Mucosa of rectum (tissue), 2 donors: ENCODE data around the gene CORO7.
"Not testable (repeated sequence)": the region's sequence is repeated elsewhere in the genome, so short reads cannot be mapped to it uniquely, and the experiment has no call there.

Experiments used
- H3K27ac ChIP-seq, 2 donors: one replicate each; pipeline ENCODE4 v1.7.0; 2013; ENCODE audit warnings: inconsistent platforms in 2 of 2, low read depth in 2 of 2, low read length in 2 of 2
- H3K27me3 ChIP-seq, 2 donors: one replicate each; pipeline ENCODE4 v1.7.0; 2013; ENCODE audit warnings: low read length in 2 of 2; ENCODE audit not compliant: control insufficient read depth in 2 of 2, insufficient read depth in 2 of 2
- H3K36me3 ChIP-seq, 2 donors: one replicate each; pipeline ENCODE4 v1.7.0; 2013; ENCODE audit warnings: low read length in 2 of 2; ENCODE audit not compliant: control insufficient read depth in 2 of 2, insufficient read depth in 2 of 2
- H3K4me1 ChIP-seq, 2 donors: one replicate each; pipeline ENCODE4 v1.7.0; 2013; ENCODE audit warnings: low read length in 2 of 2, mild to moderate bottlenecking in 1 of 2; ENCODE audit not compliant: control insufficient read depth in 2 of 2, insufficient read depth in 2 of 2
- H3K4me3 ChIP-seq, 2 donors: one replicate each; pipeline ENCODE4 v1.7.0; 2013; ENCODE audit warnings: low read length in 2 of 2
- H3K9ac ChIP-seq, 2 donors: one replicate each; pipeline ENCODE4 v1.7.0; 2013; ENCODE audit warnings: low read length in 2 of 2, low read depth in 1 of 2, mild to moderate bottlenecking in 1 of 2
- H3K9me3 ChIP-seq, 2 donors: one replicate each; pipeline ENCODE4 v1.7.0; 2013; ENCODE audit warnings: low read length in 2 of 2; ENCODE audit not compliant: control insufficient read depth in 2 of 2
- donor health status: healthy.
- donor health status: Normal muscosa, but diverticular disease.

The CORO7 gene

DNA sequence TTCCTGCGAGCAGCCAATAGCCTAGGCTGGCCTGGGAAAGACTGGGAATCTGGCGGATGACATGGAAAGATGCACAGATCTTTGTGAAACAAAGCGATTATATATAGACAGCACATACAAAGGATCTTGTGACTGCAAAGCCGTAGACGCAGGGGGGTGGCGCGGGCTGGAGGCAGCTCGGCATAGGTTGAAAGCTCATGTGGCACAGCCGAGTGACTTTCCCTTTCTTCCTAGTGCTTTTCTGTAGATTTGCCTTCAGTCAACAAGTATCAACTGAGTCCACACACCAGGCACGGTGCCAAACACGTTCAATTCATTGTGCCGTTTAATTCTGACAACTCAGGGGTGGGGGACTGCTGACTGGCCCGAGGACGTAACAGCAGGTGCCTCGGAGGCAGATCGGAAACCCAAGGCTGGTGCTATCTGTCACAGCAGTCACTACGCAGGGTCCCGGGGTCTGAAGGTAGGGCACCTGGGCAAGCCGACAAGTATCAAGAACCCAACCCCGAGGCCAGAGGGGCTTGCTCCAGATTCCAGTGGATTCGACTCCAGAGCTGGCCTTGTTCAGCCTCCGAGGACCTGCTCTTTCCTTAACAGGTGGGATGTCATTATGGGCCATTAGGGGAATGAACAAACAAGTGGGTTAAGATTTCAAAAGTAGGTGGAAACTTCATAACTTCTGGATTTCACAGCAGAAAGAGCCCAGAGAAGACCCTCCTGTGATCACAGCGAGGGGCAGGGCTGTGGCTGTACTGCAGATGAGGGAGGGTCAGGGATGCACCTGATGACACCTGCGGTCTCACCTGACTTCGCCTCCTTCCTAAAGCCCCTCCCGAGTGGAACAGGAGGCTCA lies 71.2 kb downstream of the CORO7 start:
- no peaks in the 10 kb centered on the region for H3K9me3 ChIP-seq
- no peak overlapping the region for H3K4me3 ChIP-seq
- no peak overlapping the region for H3K9ac ChIP-seq
- peaks cover 0 to 5% of the 10 kb centered on the region in 2 donors for H3K36me3 ChIP-seq
- no peak overlapping the region for H3K27ac ChIP-seq
- H3K4me1 ChIP-seq, result peaks cover 0 to 5% of the 10 kb centered on the region in 2 donors
- no peaks in the 10 kb centered on the region for H3K27me3 ChIP-seq

DNA sequence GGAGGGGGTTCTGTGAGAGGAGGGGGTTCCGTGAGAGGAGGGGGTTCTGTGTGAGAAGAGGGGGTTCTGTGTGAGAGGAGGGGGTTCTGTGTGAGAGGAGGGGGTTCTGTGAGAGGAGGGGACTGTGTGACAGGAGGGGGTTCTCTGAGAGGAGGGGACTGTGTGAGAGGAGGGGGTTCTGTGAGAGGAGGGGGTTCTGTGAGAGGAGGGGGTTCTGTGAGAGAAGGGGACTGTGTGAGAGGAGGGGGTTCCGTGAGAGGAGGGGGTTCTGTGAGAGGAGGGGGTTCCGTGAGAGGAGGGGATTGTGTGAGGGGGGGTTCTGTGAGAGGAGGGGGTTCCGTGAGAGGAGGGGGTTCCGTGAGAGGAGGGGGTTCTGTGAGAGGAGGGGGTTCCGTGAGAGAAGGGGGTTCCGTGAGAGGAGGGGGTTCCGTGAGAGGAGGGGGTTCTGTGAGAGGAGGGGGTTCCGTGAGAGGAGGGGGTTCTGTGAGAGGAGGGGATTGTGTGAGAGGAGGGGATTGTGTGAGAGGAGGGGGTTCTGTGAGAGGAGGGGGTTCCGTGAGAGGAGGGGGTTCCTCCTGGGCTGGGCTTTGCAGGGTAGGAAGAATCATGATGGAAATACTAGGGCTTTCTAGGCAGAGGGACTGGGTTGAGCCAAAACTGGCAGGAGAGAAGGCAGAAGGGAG lies 72.0 kb downstream of the CORO7 start:
- H3K36me3 ChIP-seq, H3K9me3 ChIP-seq, H3K4me3 ChIP-seq, H3K27ac ChIP-seq, H3K27me3 ChIP-seq, H3K9ac ChIP-seq, H3K4me1 ChIP-seq: not testable (repeated sequence)

DNA sequence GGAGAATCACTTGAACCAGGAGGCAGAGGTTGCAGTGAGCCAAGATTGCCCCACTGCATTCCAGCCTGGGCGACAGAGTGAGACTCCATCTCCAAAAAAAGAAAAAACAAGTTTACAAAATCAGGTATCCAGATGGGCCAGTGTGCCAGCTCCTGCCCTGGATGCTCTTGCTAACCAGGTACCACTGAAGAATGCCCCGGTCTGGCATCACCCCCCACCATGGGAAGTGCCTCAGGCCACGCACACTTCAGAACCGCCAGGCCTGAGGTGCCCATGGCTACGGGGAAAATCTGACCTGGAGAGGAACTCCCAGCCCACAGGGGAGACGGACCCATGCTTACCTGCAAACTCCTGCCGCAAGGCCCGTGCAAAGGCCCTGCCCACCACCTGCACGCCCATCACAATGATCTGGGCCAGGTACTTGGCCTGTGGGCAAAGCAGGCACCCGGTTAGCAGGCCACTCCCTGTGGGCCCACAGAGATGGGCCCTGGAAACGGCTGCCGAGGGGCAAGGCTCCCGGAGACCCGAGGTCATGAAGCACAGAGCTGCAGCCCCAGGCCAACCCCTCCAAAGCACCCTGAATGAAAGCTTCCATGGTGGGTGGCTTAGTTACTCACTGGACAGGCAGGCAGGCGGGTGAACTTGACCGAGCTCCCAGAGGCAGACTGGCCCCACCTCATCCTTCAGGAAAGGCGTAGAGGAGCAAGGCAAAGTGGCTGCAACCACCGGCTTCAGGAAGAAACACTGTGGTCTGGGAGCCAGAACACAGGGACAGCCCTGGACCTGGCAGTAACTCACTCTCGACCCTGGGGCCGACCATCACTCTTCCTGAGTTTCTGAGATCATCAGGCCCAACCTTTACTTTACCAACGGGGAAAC lies 73.3 kb downstream of the CORO7 start:
- Histone ChIP-seq H3K9me3 (no peaks in the 10 kb centered on the region), H3K9ac (no peak overlapping the region), H3K36me3 (peaks cover 0 to 17% of the 10 kb centered on the region in 2 donors), H3K4me1 (no peaks in the 10 kb centered on the region), H3K4me3 (no peak overlapping the region), H3K27ac (no peak overlapping the region), H3K27me3 (no peaks in the 10 kb centered on the region)

DNA sequence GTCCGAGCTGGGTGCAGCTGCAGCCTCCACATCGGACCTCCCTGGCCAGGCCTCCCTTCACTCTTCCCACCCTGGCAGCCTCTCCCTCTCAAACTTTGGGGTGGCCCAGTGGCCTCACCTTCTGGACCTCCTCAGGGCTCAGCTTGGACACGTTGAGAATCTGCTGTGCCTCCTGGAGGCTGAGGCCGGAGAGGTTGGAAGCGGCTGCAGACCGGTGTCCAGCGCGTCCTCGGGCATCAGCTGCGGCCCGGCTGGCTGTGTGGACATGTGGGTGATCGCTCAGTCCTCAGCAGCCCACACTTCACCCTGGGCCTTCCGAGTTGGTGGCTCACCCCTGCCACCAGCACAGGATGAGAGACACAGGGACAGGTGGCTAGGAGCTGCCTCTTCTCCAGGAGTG lies 75.1 kb downstream of the CORO7 start:
- H3K4me3 ChIP-seq, result no peak overlapping the region
- no peaks in the 10 kb centered on the region for H3K4me1 ChIP-seq
- no peak overlapping the region for H3K27ac ChIP-seq
- H3K27me3 ChIP-seq, result no peaks in the 10 kb centered on the region
- H3K9ac ChIP-seq, result no peak overlapping the region
- peaks cover 2 to 18% of the 10 kb centered on the region in 2 donors for H3K36me3 ChIP-seq
- no peaks in the 10 kb centered on the region for H3K9me3 ChIP-seq

DNA sequence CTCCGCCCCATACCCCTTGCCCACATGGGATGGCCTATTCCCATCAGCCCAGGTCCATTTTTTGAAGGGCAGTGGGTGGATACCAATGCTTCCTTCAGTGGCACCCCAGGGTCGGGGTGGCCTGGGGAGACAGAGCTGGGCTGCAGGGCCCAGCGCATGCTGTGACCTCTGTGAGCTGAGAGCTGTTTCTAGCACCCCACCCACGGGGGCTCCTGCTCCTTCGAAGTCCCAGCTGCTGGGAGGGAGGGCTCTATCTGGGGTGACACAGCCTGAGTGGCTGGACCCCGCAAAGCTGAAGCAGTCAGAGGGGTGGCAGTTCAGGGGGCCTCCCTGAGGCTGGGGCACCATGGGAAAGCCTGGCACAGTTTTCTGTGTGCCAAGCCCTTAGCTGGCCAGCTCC lies 76.0 kb downstream of the CORO7 start:
- Histone ChIP-seq H3K4me1 (no peaks in the 10 kb centered on the region), H3K36me3 (peaks cover 2 to 18% of the 10 kb centered on the region in 2 donors), H3K27me3 (no peaks in the 10 kb centered on the region), H3K9ac (no peak overlapping the region), H3K4me3 (no peak overlapping the region), H3K27ac (no peak overlapping the region), H3K9me3 (no peaks in the 10 kb centered on the region)

- H3K4me1 ChIP-seq, result no peaks in the 10 kb centered on the region
- H3K27ac ChIP-seq, result no peak overlapping the region
- H3K9ac ChIP-seq, result no peak overlapping the region
- H3K27me3 ChIP-seq, result no peaks in the 10 kb centered on the region
- no peak overlapping the region for H3K4me3 ChIP-seq
- H3K9me3 ChIP-seq, result no peaks in the 10 kb centered on the region
- peaks cover 2 to 18% of the 10 kb centered on the region in 2 donors for H3K36me3 ChIP-seq
These were observed 76.5 kb downstream of the CORO7 start for GRCh38 chr16:4339909-4340308.

GRCh38 chr16:4339455-4339854 lies 76.9 kb downstream of the CORO7 start:
- Histone ChIP-seq H3K27me3 (no peaks in the 10 kb centered on the region), H3K9ac (no peak overlapping the region), H3K9me3 (no peaks in the 10 kb centered on the region), H3K27ac (no peak overlapping the region), H3K36me3 (peaks cover 2 to 18% of the 10 kb centered on the region in 2 donors), H3K4me1 (no peaks in the 10 kb centered on the region), H3K4me3 (no peak overlapping the region)

DNA sequence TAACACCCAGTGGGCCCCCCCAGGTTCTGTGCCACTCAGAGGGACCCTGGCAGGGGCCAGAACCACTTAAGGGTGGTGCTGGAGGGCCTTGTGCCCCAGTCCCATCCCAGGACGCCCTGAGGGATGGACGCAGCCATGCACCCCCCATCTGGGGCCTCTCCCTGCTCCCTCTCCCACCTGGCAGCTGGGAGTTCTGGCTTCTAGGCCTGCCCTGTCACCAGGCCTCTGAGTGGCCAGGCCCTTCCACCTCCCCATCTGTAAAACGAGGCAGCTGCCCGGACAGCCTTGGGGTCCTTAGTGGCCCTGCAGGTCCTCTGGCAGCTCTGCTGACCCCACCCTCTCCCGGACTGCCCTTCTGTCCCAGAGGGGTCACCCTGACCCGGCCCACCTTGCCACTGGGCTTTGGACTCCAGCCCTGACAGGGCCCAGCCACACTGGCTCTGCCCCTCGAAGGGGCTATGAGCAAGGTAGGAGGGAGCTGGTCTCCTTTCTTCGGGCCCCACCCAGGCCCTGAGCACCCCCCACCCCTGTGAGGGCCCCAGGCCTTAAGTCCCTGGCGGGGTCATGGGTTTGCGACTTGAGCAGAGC lies 77.6 kb downstream of the CORO7 start:
- Histone ChIP-seq H3K27me3 (no peaks in the 10 kb centered on the region), H3K27ac (no peak overlapping the region)

DNA sequence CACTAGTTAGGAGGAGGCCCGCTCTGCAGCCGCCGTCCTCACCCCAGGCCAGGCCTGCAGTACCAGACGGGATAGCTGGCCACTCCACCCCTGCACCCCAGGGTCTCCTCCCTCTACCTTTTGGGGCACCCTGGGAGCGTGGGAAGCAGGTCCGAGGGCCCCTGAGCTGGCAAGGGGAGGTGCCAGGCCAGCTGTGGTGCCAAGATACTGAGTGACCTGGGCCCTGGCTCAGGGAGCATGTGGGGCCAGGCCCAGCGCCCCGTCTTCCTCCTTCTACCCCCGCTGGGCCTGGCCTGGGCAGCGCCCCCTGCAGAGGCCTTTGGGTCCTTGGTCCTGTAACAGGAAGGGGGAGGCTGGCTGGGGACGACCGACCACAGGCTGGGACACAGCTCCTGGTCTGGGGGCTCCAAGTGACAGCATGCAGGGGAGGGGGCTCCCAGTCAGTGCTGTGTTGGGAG lies 78.2 kb downstream of the CORO7 start:
- Histone ChIP-seq H3K36me3 (peaks cover 2 to 18% of the 10 kb centered on the region in 2 donors), H3K27me3 (peaks cover 0 to 3% of the 10 kb centered on the region in 2 donors), H3K9me3 (no peaks in the 10 kb centered on the region), H3K4me1 (no peaks in the 10 kb centered on the region), H3K27ac (no peak overlapping the region), H3K4me3 (no peak overlapping the region), H3K9ac (no peak overlapping the region)

More for the DNA sequence above, 77.6 kb downstream of the CORO7 start:
- no peaks in the 10 kb centered on the region for H3K9me3 ChIP-seq
- no peaks in the 10 kb centered on the region for H3K4me1 ChIP-seq
- no peak overlapping the region for H3K9ac ChIP-seq
- H3K4me3 ChIP-seq, result no peak overlapping the region
- H3K36me3 ChIP-seq, result peaks cover 2 to 18% of the 10 kb centered on the region in 2 donors
